Uterus (tissue), 4 donors: ENCODE measurements around the gene NRARP. TPM values are rescaled to one million over a fixed set of nuclear protein-coding genes. Genes with fewer than 3 reads are reported as not detected.

ENCODE experiments used
- DNase-seq, 2 donors: peaks; one replicate each; pipeline ENCODE4 v3.0.0-alpha.2; 2019 to 2020
- H3K27ac ChIP-seq, 2 donors: fragments of 200-600 bp; sonication (generic); 1 replicate in 1 of 2; 2 replicates in 1 of 2; pipeline ENCODE4 v1.5.1; 2016 to 2018
- H3K27me3 ChIP-seq, 2 donors: fragments of 200-600 bp; sonication (generic); one replicate each; pipeline ENCODE4 v1.5.1; 2018 to 2019; ENCODE audit warnings: control low read depth in 1 of 2
- H3K36me3 ChIP-seq, 2 donors: fragments of 200-600 bp; sonication (generic); one replicate each; pipeline ENCODE4 v1.5.1; 2019; ENCODE audit warnings: control low read depth in 1 of 2
- H3K4me1 ChIP-seq, 2 donors: fragments of 200-600 bp; sonication (generic); one replicate each; pipeline ENCODE4 v1.5.1; 2018 to 2019; ENCODE audit warnings: control low read depth in 1 of 2
- H3K4me3 ChIP-seq, 2 donors: fragments of 200-600 bp; sonication (generic); 1 replicate in 1 of 2; 2 replicates in 1 of 2; pipeline ENCODE4 v1.5.1; 2018 to 2019; ENCODE audit warnings: mild to moderate bottlenecking in 1 of 2
- H3K9me3 ChIP-seq, 2 donors: fragments of 200-600 bp; sonication (generic); one replicate each; pipeline ENCODE4 v1.5.1; 2019; ENCODE audit warnings: control low read depth in 1 of 2
- POLR2A ChIP-seq, 2 donors: fragments of 450-650 bp; IDR thresholded peaks; one replicate each; pipeline ENCODE4 v1.6.1; 2016; ENCODE audit warnings: antibody characterized with exemption in 2 of 2, mild to moderate bottlenecking in 1 of 2, moderate library complexity in 1 of 2
- intact Hi-C: fragments of 100-400 bp; cut with DNase I; formaldehyde crosslinking; loops from one replicate; pipeline ENCODE4 v1.15.1; 2023; ENCODE audit warnings: low total_unique reads
- total RNA-seq, 4 donors: library from RNA; depleted of rRNA in 3 of 4; stranded (reverse); fragments of >200 nt in 3 of 4; gene quantifications; one replicate each; pipeline versions ENCODE4 v1.1.0 to v1.2.4, GENCODE V29; 2014 to 2023
- TF ChIP-seq, protein P1 (sequence below), 4 experiments: fragments of 200-600 bp in 2 of 4; fragments of 450-650 bp in 2 of 4; sonication (generic) in 2 of 4; IDR thresholded peaks; one replicate each; pipeline ENCODE4 v1.5.1; 2016 to 2019; ENCODE audit warnings: antibody characterized with exemption in 4 of 4, mild to moderate bottlenecking in 2 of 4, moderate library complexity in 1 of 4
- donor health status: DM: yes; HTN: yes; CAD: no.

Gene NRARP
- total RNA-seq, 4 donors from 2014 or later: 0.29 to 16.5 (median 11.4) TPM

DNA sequence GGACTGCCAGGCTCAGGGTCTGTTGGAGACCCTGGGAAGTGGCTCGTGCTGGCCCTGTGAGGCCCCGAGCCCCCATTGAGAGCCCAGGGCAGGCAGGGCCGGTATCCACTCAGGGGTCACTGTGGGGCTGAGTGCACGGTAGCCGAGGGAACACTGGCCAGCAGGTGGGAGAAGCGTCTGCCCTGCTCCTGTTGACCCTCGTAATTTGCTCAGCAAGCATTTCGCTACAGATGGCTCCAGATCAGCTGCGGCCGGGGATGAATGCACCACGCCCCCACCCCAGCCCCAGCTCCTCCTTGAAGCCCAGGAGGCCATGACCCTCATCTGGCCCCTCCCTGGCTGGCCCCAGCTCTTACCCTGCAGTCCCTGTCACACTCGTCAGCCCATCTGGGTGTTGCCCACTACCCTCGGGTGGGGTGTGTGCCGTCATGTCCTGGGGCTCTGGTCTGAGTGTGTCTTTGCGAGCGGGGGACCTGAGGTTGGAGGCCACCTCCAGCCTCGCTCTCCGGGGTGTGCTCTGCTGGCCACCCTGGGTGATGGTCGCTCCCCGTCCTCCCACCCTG lies 6.1 kb upstream of the NRARP start:
- Histone ChIP-seq H3K27ac (no peak overlapping the region), H3K4me1 (peaks cover 0 to 25% of the 10 kb centered on the region in 2 donors), H3K27me3 (peaks cover 0 to 11% of the 10 kb centered on the region in 2 donors), H3K9me3 (no peaks in the 10 kb centered on the region), H3K36me3 (no peaks in the 10 kb centered on the region), H3K4me3 (no peak overlapping the region)
- intact Hi-C loops: loop anchor here (10.0 kb wide), 1 partner anchor 107 kb away; no protein-coding TSS in a partner anchor
- DNase-seq: no peak
- TF ChIP-seq, protein P1, sequence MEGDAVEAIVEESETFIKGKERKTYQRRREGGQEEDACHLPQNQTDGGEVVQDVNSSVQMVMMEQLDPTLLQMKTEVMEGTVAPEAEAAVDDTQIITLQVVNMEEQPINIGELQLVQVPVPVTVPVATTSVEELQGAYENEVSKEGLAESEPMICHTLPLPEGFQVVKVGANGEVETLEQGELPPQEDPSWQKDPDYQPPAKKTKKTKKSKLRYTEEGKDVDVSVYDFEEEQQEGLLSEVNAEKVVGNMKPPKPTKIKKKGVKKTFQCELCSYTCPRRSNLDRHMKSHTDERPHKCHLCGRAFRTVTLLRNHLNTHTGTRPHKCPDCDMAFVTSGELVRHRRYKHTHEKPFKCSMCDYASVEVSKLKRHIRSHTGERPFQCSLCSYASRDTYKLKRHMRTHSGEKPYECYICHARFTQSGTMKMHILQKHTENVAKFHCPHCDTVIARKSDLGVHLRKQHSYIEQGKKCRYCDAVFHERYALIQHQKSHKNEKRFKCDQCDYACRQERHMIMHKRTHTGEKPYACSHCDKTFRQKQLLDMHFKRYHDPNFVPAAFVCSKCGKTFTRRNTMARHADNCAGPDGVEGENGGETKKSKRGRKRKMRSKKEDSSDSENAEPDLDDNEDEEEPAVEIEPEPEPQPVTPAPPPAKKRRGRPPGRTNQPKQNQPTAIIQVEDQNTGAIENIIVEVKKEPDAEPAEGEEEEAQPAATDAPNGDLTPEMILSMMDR (IDR thresholded peaks at IDR 0.05): no peak
- TF ChIP-seq POLR2A (IDR thresholded peaks at IDR 0.05): no peak

DNA sequence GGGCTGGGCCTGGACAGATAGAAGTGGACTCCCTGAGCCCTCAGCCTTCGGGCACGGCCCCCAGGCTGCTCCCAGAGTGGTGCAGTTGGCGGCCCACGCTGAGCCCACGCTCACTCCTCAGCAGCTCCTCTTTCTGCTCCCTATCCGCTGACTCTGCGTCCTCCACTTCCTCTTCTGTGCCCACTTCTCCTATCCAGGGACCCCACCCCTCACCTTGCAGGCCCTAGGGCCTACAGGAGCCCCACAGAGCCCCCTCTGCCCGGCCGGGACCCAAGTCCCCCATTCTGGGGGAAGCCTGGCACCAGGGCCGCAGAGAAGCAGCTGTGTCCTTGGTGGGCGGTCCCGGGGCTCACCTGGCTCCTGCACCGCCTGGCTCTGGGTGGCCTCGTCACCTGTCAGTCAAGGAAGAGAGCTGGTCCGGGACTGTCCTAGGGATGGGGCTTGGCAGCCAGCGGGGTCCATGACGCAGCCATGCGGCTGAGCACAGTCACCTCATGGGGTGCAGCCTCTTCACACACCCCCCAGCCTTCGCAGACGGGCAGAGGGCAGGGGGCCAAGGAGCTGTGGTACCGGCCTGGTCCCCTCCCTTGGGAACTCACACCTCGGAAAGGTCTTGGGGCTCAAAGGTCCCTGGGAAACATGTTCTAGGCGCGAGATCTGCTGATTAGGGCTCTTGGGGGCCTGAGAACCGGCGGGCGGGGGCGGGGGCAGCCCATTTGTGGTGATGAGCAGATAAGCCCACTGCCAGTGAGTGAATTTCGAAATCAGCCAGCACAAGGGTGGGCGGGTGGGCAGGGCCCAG lies 5.4 kb upstream of the NRARP start:
- Histone ChIP-seq H3K4me3 (no peak overlapping the region), H3K9me3 (no peaks in the 10 kb centered on the region), H3K36me3 (no peaks in the 10 kb centered on the region), H3K27me3 (peaks cover 0 to 17% of the 10 kb centered on the region in 2 donors), H3K4me1 (peaks cover 0 to 28% of the 10 kb centered on the region in 2 donors), H3K27ac (no peak overlapping the region)
- DNase-seq: peak in 1 of 2 donors; percentile 16
- no peak for TF ChIP-seq POLR2A (IDR thresholded peaks at IDR 0.05)
- TF ChIP-seq, protein P1 (IDR thresholded peaks at IDR 0.05): no peak
- intact Hi-C loops: loop anchor here (10.0 kb wide), 1 partner anchor 107 kb away; no protein-coding TSS in a partner anchor

DNA sequence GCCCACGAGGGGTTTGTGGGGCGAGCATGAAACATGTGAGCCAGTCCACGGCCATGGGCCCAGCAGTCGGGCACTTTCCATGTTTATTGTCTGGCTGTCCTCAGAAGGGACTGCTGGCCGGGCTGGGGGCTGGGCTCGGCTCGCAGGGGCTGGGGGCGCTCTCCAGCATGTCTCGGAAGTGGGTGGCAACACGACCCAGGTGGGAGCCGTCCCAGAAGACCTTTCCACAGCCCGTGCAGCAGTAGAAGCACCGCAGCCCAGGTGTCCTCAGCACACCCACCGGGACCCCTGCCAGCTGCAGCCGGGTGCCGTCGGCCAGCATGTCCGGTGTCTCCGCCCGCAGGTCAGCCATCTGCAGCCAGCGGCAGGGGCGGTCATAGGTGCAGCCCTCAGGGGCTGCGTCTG lies 4.8 kb upstream of the NRARP start:
- no peak for TF ChIP-seq POLR2A (IDR thresholded peaks at IDR 0.05)
- TF ChIP-seq, protein P1 (IDR thresholded peaks at IDR 0.05): no peak
- no peaks in the 10 kb centered on the region for H3K9me3 ChIP-seq
- intact Hi-C loops: loop anchor here (10.0 kb wide), 1 partner anchor 108 kb away; no protein-coding TSS in a partner anchor
- no peak overlapping the region for H3K4me3 ChIP-seq
- peak; percentile 16 to 24 for DNase-seq
- H3K27me3 ChIP-seq: peaks cover 0 to 18% of the 10 kb centered on the region in 2 donors
- no peaks in the 10 kb centered on the region for H3K36me3 ChIP-seq
- H3K4me1 ChIP-seq: peaks cover 0 to 29% of the 10 kb centered on the region in 2 donors
- peak overlapping the region; percentile 70 to 81 for H3K27ac ChIP-seq

DNA sequence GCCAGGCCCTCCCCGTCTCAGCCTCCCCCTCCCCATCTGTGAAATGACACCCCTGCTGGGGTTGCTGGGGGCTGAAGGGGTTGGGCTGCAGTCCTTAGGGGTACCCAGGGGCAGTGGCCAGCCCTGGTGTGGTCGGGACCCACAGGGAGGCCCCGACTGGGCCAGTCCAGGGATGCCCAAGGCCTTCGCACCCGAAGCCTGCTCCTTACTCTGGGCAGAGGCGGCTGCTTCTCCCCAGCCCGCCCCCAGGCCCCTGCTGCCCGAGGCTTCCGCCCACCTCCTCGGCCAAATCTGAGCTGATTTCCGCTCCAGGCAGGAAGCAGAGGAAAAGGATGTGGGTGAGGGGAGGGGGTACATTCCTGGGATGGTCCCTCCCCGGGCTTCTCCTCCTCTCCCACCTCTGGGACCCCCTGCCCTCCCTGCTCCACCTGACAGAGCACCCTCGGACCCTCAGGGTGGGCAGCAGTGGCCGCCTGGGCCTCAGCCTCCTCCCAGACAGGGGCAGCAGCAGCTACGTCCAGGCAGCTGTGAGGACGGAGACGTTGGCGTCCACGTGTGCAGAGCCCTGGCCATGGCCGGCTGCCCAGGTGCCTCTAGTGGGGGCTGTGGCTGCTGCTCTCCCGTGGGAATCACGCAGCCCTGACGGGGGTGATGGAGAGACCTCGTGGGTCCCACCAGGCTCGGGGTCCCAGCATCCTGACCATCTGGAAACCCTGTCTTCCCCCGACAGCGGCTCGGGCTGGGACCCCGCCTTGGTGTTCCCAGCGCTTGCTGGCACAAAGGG lies 4.2 kb upstream of the NRARP start:
- H3K36me3 ChIP-seq: no peaks in the 10 kb centered on the region
- no peak overlapping the region for H3K4me3 ChIP-seq
- no peaks in the 10 kb centered on the region for H3K9me3 ChIP-seq
- H3K4me1 ChIP-seq: peaks cover 0 to 29% of the 10 kb centered on the region in 2 donors
- DNase-seq: peak; percentile 21 to 28
- H3K27ac ChIP-seq: peak overlapping the region; percentile 70 to 81
- TF ChIP-seq POLR2A (IDR thresholded peaks at IDR 0.05): no peak
- TF ChIP-seq, protein P1 (IDR thresholded peaks at IDR 0.05): no peak
- intact Hi-C loops: loop anchor here (10.0 kb wide), 1 partner anchor 109 kb away; no protein-coding TSS in a partner anchor
- H3K27me3 ChIP-seq: peaks cover 0 to 18% of the 10 kb centered on the region in 2 donors
